Stimulated activated naive CD4-positive, alpha-beta T cell (primary cell): ENCODE measurements around the gene COX20.

ENCODE experiments used
- DNase-seq, 6 experiments: peaks; one replicate each; lab custom pipeline; 2025; lab: John Stamatoyannopoulos, UW

COX20 gene

DNA sequence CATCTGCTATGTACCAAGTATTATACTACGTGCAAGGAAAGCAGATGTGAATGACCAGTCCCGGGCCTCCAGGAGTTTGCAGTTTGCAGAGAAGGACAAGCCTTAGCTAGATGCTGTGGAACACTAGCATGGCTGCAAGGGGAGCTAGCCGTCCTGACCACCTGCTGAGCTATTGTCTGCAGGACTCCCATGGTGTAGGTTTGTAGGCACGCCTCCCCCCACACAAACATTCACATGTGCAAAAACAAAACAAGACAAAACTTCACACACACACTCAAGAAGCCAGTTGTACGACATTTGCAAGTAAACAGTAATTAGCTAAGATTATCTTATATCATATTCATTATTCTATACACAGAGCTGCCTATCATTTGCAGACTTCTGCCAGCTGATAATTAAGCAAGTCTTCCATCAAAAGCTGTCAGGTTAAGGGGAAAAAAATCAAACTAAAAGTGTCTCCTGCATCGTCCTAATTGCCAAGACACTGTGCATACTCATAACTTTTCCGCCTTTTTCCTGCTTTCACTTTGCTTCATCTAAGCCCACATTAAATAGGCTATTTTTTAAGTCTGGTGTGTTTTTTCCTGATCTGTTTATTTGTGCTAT, 39.6 kb downstream of the COX20 start:
- DNase-seq, result no peak

DNA sequence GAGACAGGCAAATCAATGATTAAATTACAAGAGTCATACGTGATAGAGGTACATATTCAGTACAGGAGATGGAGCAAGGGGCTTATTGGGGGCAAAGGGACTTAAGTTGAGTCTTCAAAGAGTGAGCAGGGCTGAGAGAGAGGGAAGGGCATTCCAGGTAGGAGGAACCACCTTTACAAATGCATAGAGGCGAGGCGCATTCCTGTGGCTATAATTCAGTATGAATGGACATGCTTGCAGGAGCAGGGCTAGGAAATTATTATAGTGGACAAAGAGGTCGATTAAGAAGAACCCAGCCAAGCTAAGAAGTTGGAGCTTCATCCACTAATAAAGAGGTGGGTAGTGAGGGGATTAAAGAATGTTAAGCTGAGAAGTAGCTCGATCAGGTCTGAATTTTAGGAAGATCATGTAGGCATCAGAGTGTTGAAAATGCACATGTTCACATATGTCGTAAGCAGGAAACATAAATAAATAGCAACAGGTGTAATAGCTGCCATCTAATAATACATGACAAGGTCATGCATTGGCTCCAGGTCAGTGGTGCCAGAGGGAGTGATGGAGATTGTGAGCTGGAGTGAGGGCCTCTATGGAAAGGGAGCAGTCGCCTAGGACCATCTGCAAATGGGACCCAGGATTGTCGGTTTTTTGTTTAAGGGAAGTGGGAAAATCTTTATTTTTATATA, 40.9 kb downstream of the COX20 start:
- no peak for DNase-seq

DNA sequence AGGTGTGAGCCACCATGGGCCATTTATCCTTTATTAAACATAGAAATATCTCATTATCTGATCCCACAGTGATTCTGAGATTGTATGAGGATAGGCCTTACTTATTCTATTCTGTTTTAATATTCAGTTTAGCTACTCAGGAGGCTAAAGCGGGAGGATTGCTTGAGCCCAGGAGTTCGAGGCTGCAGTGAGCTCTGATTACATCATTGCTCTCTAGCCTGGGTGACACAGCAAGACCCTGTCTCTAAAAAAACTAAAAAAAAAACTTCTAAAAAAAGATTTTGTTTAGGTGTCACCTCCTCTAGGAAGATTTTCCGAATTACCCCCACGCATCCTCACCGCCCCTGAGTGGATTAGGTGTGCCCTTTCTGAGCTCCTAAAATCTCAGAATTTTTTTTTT, 43.2 kb downstream of the COX20 start:
- no peak for DNase-seq

DNA sequence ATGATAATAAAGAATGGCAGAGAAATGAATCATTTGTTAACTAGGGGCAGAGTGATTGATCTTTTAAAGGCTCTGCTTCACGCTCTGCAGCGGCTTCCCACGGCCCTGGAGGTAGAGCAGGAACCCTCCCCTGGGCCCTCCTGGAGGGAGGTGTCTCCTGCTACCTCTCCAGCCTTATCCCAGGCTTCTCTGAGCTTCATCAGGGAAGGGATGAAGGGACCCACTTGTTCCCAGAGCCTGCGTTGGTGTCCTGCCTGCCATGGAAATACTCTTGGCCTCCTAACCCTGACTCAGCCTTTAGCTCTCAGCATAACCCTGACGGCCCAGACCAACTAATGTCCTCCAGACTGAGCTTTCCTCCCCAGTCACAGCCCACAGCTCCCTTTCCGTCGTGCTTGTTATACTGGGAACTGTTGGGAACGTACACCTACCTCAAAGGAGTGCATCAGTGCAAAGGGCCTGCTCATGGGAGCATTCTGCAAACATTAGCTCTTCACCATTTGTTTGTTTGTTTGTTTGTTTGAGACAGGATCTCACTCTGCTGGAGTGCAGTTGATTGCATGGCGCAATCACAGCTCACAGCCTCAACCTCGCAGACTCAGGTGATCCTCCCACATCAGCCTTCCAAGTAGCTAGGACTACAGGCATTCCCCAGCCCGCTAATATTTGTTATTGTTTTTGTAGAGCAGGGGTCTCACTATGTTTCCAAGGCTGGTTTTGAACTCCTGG, 46.3 kb downstream of the COX20 start:
- DNase-seq, result no peak

DNA sequence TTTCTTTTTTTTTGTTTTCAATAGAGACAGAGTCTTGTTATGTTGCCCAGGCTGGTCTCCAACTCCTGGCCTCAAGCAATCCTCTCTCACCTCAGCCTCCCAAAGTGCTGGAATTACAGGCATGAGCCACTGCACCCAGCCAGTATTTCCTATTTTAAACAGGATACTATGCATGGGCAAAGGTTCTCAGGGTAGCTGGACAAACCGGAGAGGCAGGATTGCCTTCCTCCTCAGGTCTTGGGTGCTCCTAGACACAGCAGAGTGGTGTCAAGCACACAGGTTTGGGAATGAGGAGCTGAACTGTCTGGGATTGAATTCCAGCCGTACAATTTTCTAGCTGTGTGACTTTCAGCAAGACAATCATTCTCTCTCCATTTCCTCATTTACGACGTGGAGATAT, 51.8 kb downstream of the COX20 start:
- no peak for DNase-seq

DNA sequence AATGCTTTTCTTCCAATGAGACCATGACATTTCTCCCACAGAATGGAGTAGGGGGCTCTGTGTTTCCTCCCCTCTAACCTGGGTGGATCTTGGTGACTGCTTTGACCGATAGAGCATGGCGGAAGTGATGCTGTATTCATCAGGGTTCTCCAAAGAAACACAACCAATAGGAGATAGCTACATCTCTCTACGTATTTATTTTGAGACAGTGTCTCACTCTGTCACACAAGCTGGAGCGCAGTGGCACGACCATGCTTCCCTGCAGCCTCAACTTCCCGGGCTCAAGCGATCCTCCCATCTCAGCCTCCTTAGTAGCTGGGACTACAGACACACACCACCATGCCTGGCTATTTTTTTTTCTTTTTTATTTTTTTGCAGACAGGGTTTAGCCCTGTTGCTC, 58.4 kb downstream of the COX20 start:
- no peak for DNase-seq
